GM12878 (cell line): ENCODE data around the gene CD7.

ENCODE experiments used
- ATF7 ChIP-seq: fragments of 450-650 bp; IDR thresholded peaks from 2 replicates; pipeline ENCODE4 v1.6.1; 2016; ENCODE audit warnings: low read depth, mild to moderate bottlenecking
- CHD4 ChIP-seq: fragments of 200-600 bp; sonication (generic); IDR thresholded peaks from 2 replicates; pipeline ENCODE4 v1.6.1; 2016; ENCODE audit warnings: mild to moderate bottlenecking
- EP300 ChIP-seq, 2 experiments: fragments of 150-350 bp in 1 of 2; IDR thresholded peaks; 2 replicates each; pipeline ENCODE4 v1.6.1; 2011 to 2012; ENCODE audit warnings: low read depth in 2 of 2, low read length in 2 of 2, borderline replicate concordance in 1 of 2, improper control_type of control experiment in 1 of 2, inconsistent platforms in 1 of 2; ENCODE audit not compliant: control insufficient read depth in 1 of 2
- EZH2 ChIP-seq: IDR thresholded peaks from 2 replicates; pipeline ENCODE4 v1.6.1; 2012; ENCODE audit warnings: low read depth, mild to moderate bottlenecking, control low read depth, inconsistent platforms, low read length, borderline replicate concordance; ENCODE audit not compliant: control insufficient read depth
- HDGF ChIP-seq: fragments of 450-650 bp; IDR thresholded peaks from 2 replicates; pipeline ENCODE4 v1.6.1; 2016; ENCODE audit warnings: antibody characterized with exemption
- TARDBP ChIP-seq: IDR thresholded peaks from 2 replicates; pipeline ENCODE4 v1.6.1; 2016; ENCODE audit warnings: borderline replicate concordance
- ZNF24 ChIP-seq: fragments of 450-650 bp; IDR thresholded peaks from 2 replicates; pipeline ENCODE4 v1.6.1; 2017; ENCODE audit warnings: antibody characterized with exemption, mild to moderate bottlenecking
- TF ChIP-seq, protein P1 (sequence below), 3 experiments: IDR thresholded peaks in 2 of 3; conservative IDR thresholded peaks in 1 of 3; 2 replicates each; pipeline ENCODE4 v1.5.1; 2011; ENCODE audit warnings: low read depth in 3 of 3, low read length in 3 of 3, mild to moderate bottlenecking in 3 of 3, control low read depth in 2 of 3, moderate library complexity in 2 of 3, inconsistent platforms in 1 of 3, mixed read lengths in 1 of 3; ENCODE audit not compliant: control insufficient read depth in 2 of 3, insufficient read depth in 1 of 3; ENCODE audit errors: extremely low read depth in 1 of 3
- TF ChIP-seq, protein P2 (sequence below): fragments of 450-650 bp; IDR thresholded peaks from 2 replicates; pipeline ENCODE4 v1.6.1; 2017; ENCODE audit warnings: mild to moderate bottlenecking
- TF ChIP-seq, protein P3 (sequence below): fragments of 450-650 bp; IDR thresholded peaks from 2 replicates; pipeline ENCODE4 v1.6.1; 2016; ENCODE audit warnings: mild to moderate bottlenecking

DNA sequence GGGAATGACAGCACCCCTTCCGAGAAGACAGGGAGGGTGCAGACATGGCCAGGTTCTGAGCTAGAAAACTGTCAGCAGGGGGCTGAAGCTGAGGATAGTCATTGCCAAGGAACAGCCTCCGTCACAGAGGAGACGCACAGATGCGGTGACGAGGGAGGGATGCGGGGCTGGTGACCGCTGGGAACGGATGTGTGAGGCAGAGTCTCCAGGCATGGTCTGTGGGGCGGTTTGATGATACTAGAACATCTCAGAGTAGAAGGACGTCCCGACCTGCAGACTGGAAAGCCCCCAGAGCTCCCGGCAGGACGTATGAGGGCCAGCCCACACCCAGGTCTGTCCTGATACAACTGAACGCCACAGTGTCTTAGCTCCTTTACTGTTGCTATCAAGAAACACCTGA is 42.1 kb downstream of the CD7 start:
- no peak for TF ChIP-seq CHD4
- TF ChIP-seq, protein P1, sequence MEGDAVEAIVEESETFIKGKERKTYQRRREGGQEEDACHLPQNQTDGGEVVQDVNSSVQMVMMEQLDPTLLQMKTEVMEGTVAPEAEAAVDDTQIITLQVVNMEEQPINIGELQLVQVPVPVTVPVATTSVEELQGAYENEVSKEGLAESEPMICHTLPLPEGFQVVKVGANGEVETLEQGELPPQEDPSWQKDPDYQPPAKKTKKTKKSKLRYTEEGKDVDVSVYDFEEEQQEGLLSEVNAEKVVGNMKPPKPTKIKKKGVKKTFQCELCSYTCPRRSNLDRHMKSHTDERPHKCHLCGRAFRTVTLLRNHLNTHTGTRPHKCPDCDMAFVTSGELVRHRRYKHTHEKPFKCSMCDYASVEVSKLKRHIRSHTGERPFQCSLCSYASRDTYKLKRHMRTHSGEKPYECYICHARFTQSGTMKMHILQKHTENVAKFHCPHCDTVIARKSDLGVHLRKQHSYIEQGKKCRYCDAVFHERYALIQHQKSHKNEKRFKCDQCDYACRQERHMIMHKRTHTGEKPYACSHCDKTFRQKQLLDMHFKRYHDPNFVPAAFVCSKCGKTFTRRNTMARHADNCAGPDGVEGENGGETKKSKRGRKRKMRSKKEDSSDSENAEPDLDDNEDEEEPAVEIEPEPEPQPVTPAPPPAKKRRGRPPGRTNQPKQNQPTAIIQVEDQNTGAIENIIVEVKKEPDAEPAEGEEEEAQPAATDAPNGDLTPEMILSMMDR (IDR thresholded peaks at IDR 0.05 in 2 of 3, conservative IDR thresholded peaks at IDR 0.05 in 1 of 3; ENCODE audit: control insufficient read depth in 2 of 3, extremely low read depth in 1 of 3, insufficient read depth in 1 of 3, low read depth in 3 of 3, low read length in 3 of 3) = no peak
- TF ChIP-seq, protein P2, sequence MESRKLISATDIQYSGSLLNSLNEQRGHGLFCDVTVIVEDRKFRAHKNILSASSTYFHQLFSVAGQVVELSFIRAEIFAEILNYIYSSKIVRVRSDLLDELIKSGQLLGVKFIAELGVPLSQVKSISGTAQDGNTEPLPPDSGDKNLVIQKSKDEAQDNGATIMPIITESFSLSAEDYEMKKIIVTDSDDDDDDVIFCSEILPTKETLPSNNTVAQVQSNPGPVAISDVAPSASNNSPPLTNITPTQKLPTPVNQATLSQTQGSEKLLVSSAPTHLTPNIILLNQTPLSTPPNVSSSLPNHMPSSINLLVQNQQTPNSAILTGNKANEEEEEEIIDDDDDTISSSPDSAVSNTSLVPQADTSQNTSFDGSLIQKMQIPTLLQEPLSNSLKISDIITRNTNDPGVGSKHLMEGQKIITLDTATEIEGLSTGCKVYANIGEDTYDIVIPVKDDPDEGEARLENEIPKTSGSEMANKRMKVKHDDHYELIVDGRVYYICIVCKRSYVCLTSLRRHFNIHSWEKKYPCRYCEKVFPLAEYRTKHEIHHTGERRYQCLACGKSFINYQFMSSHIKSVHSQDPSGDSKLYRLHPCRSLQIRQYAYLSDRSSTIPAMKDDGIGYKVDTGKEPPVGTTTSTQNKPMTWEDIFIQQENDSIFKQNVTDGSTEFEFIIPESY = no peak
- no peak for TF ChIP-seq HDGF
- no peak for TF ChIP-seq TARDBP
- TF ChIP-seq, protein P3, sequence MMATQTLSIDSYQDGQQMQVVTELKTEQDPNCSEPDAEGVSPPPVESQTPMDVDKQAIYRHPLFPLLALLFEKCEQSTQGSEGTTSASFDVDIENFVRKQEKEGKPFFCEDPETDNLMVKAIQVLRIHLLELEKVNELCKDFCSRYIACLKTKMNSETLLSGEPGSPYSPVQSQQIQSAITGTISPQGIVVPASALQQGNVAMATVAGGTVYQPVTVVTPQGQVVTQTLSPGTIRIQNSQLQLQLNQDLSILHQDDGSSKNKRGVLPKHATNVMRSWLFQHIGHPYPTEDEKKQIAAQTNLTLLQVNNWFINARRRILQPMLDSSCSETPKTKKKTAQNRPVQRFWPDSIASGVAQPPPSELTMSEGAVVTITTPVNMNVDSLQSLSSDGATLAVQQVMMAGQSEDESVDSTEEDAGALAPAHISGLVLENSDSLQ = no peak
- TF ChIP-seq ATF7 = no peak
- no peak for TF ChIP-seq EZH2
- no peak for TF ChIP-seq EP300 (IDR thresholded peaks at IDR 0.05; ENCODE audit: borderline replicate concordance in 1 of 2, control insufficient read depth in 1 of 2, low read depth in 2 of 2, low read length in 2 of 2)
- TF ChIP-seq ZNF24 = no peak
